ENCODE data around the gene CDH9.
"Not testable (repeated sequence)": the region's sequence is repeated elsewhere in the genome, so short reads cannot be mapped to it uniquely, and the experiment has no call there.

The CDH9 gene

GRCh38 chr5:26864061-26864460 lies 174.3 kb downstream of the CDH9 start:
- Histone ChIP-seq H3K27ac (no peak overlapping the region), H3K36me3 (no peaks in the 10 kb centered on the region), H3K4me1 (ENCODE audit: control insufficient read depth in 1 of 2, insufficient read depth in 1 of 2, low read depth in 1 of 2, low read length in 1 of 2) (no peaks in the 10 kb centered on the region), H3K4me3 (ENCODE audit: low read depth in 1 of 2, low read length in 1 of 2) (no peak overlapping the region), H3K9me3 (peaks cover 2% of the 10 kb centered on the region), H3K27me3 (no peaks in the 10 kb centered on the region)
- no peak for TF ChIP-seq CTCF (IDR thresholded peaks at IDR 0.05)

DNA sequence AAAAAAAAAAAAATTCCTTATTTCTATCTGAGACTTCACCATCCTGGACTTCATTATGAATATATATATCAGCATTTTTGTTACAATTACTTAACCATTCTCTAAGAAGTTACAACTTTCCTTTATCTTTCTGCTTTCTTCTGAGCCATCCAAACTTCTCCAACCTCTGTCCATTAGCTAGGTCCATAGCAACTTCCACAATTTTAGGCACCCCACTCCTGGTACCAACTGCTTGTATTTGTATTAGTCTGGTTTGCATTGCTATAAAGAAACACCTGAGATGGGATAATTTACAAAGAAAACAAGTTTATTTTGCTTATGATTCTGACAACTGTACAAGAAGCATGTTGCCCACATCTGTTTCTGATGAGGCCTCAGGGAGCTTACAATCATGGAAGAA lies 182.1 kb downstream of the CDH9 start:
- Histone ChIP-seq H3K36me3 (no peaks in the 10 kb centered on the region), H3K9me3 (peaks cover 9% of the 10 kb centered on the region), H3K4me1 (ENCODE audit: control insufficient read depth in 1 of 2, insufficient read depth in 1 of 2, low read depth in 1 of 2, low read length in 1 of 2) (no peaks in the 10 kb centered on the region), H3K27ac (no peak overlapping the region), H3K27me3 (no peaks in the 10 kb centered on the region), H3K4me3 (ENCODE audit: low read depth in 1 of 2, low read length in 1 of 2) (no peak overlapping the region)
- TF ChIP-seq CTCF (IDR thresholded peaks at IDR 0.05) = no peak

DNA sequence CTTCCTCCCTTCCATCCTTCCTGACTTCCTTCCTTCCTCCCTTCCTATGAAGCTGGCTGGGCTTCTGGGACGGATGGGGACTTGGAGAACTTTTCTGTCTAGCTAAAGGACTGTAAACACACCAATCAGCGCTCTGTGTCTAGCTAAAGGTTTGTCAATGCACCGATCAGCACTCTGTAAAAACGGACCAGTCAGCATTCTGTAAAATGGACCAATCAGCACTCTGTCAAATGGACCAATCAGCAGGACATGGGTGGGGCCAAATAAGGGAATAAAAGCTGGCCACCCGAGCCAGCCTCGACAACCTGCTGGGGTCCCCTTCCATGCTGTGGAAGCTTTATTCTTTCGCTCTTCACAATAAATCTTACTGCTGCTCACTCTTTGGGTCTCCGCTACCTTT lies 185.9 kb downstream of the CDH9 start:
- not testable (repeated sequence) for H3K27me3 ChIP-seq; H3K36me3 ChIP-seq; H3K27ac ChIP-seq; H3K4me3 ChIP-seq (ENCODE audit: low read depth in 1 of 2, low read length in 1 of 2); H3K9me3 ChIP-seq; H3K4me1 ChIP-seq (ENCODE audit: control insufficient read depth in 1 of 2, insufficient read depth in 1 of 2, low read depth in 1 of 2, low read length in 1 of 2)

- H3K27me3 ChIP-seq = no peaks in the 10 kb centered on the region
- no peaks in the 10 kb centered on the region for H3K36me3 ChIP-seq
- H3K9me3 ChIP-seq = no peaks in the 10 kb centered on the region
- H3K27ac ChIP-seq = no peak overlapping the region
- no peak overlapping the region for H3K4me3 ChIP-seq (ENCODE audit: low read depth in 1 of 2, low read length in 1 of 2)
- no peaks in the 10 kb centered on the region for H3K4me1 ChIP-seq (ENCODE audit: control insufficient read depth in 1 of 2, insufficient read depth in 1 of 2, low read depth in 1 of 2, low read length in 1 of 2)
- no peak for TF ChIP-seq CTCF (IDR thresholded peaks at IDR 0.05)
Observed at GRCh38 chr5:26847041-26847736, 191.2 kb downstream of the CDH9 start.

DNA sequence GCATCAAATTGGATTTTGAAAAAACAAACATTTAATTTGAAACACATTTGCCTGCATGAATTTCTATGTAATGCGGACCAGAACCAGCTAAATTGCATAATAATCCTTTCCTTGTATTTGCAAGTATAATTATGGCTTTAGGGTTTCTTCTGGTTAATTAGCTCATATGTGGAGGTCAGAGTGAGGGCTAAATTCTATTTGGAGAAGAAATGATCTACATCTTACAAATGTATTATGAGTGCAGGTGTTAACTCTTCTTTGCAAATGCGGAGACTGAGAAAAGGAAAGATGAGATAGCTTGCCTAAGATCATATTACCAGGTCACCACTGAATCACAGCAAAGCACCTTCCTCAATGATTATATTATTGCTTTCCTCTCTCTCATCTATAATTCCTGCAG lies 194.7 kb downstream of the CDH9 start:
- H3K36me3 ChIP-seq = no peaks in the 10 kb centered on the region
- H3K27ac ChIP-seq = no peak overlapping the region
- H3K27me3 ChIP-seq = no peaks in the 10 kb centered on the region
- H3K9me3 ChIP-seq = no peaks in the 10 kb centered on the region
- no peaks in the 10 kb centered on the region for H3K4me1 ChIP-seq (ENCODE audit: control insufficient read depth in 1 of 2, insufficient read depth in 1 of 2, low read depth in 1 of 2, low read length in 1 of 2)
- no peak for TF ChIP-seq CTCF (IDR thresholded peaks at IDR 0.05)
- H3K4me3 ChIP-seq (ENCODE audit: low read depth in 1 of 2, low read length in 1 of 2) = no peak overlapping the region

GRCh38 chr5:26833596-26833995 lies 204.8 kb downstream of the CDH9 start:
- Histone ChIP-seq H3K27ac (no peak overlapping the region), H3K4me1 (ENCODE audit: control insufficient read depth in 1 of 2, insufficient read depth in 1 of 2, low read depth in 1 of 2, low read length in 1 of 2) (no peaks in the 10 kb centered on the region), H3K9me3 (no peaks in the 10 kb centered on the region), H3K36me3 (no peaks in the 10 kb centered on the region), H3K4me3 (ENCODE audit: low read depth in 1 of 2, low read length in 1 of 2) (no peak overlapping the region), H3K27me3 (no peaks in the 10 kb centered on the region)
- TF ChIP-seq CTCF (IDR thresholded peaks at IDR 0.05) = no peak

Measured in neutrophil (primary cell).